Activated CD4-positive, alpha-beta T cell treated with anti-CD3 and anti-CD28 coated beads, Interleukin-10, Interleukin-2, amounts not matched to agents 100 ng/mL and 50 ng/mL, durations not matched to agents 16 hours and 8 hours (primary cell): ENCODE data around the gene ARHGAP24.

Source experiments
- DNase-seq: peaks from one replicate; pipeline ENCODE4 v3.0.0-alpha.2; 2020

Gene ARHGAP24

GRCh38 chr4:85708468-85708867 lies 233.5 kb downstream of the ARHGAP24 start:
- no peak for DNase-seq

- DNase-seq: no peak
These were observed 238.1 kb downstream of the ARHGAP24 start for GRCh38 chr4:85713005-85713404.

GRCh38 chr4:85715991-85716737 lies 241.2 kb downstream of the ARHGAP24 start:
- no peak for DNase-seq

GRCh38 chr4:85717351-85717750 lies 242.4 kb downstream of the ARHGAP24 start:
- DNase-seq: no peak

- no peak for DNase-seq
These were observed 242.9 kb downstream of the ARHGAP24 start for GRCh38 chr4:85717847-85718246.

GRCh38 chr4:85720735-85721134 lies 245.8 kb downstream of the ARHGAP24 start:
- no peak for DNase-seq

GRCh38 chr4:85722401-85722800 lies 247.5 kb downstream of the ARHGAP24 start:
- no peak for DNase-seq

GRCh38 chr4:85722807-85723206 lies 247.9 kb downstream of the ARHGAP24 start:
- DNase-seq: no peak

- DNase-seq: no peak
These were observed 250.0 kb downstream of the ARHGAP24 start for GRCh38 chr4:85724791-85725563.

GRCh38 chr4:85725721-85726170 lies 250.8 kb downstream of the ARHGAP24 start:
- DNase-seq: no peak

GRCh38 chr4:85726555-85726954 lies 251.6 kb downstream of the ARHGAP24 start:
- DNase-seq: no peak

- DNase-seq: no peak
These were observed 253.5 kb downstream of the ARHGAP24 start for GRCh38 chr4:85728464-85728863.

- no peak for DNase-seq
These were observed 257.2 kb downstream of the ARHGAP24 start for GRCh38 chr4:85732124-85732523.

- DNase-seq: no peak
These were observed 258.8 kb downstream of the ARHGAP24 start for GRCh38 chr4:85733798-85734197.

GRCh38 chr4:85734424-85734831 lies 259.5 kb downstream of the ARHGAP24 start:
- no peak for DNase-seq

- DNase-seq: no peak
These were observed 261.6 kb downstream of the ARHGAP24 start for GRCh38 chr4:85736571-85736970.

- no peak for DNase-seq
These were observed 262.3 kb downstream of the ARHGAP24 start for GRCh38 chr4:85737254-85737653.

GRCh38 chr4:85738721-85739120 lies 263.8 kb downstream of the ARHGAP24 start:
- DNase-seq: no peak

GRCh38 chr4:85740431-85740861 lies 265.5 kb downstream of the ARHGAP24 start:
- DNase-seq: no peak

- DNase-seq: no peak
These were observed 266.4 kb downstream of the ARHGAP24 start for GRCh38 chr4:85741381-85741780.

GRCh38 chr4:85741921-85742591 lies 267.1 kb downstream of the ARHGAP24 start:
- DNase-seq: no peak

GRCh38 chr4:85744950-85745349 lies 270.0 kb downstream of the ARHGAP24 start:
- DNase-seq: no peak

- no peak for DNase-seq
These were observed 271.0 kb downstream of the ARHGAP24 start for GRCh38 chr4:85745939-85746338.
